ENCODE measurements around the gene FRMPD1.

DNA sequence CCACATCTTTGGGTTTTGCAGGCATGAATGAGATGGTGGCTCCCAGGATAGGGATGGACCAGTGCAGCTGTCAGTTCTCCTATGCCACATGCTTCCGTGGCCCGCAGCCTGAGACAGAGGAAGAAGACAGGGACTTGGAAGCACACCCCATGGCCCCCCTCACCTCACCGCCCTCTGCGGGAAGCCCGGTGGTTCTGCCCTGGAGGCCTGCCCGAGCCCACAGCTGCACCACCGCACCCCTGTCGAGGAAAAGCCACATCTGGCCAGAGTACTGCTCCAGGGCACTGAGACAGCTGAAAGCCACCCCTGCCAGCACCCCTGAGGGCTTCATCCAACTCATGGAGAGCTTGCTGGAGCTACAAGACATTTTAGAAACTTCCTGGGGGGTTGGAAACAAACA, 95.2 kb downstream of the FRMPD1 start:
- TF ChIP-seq, protein P1, sequence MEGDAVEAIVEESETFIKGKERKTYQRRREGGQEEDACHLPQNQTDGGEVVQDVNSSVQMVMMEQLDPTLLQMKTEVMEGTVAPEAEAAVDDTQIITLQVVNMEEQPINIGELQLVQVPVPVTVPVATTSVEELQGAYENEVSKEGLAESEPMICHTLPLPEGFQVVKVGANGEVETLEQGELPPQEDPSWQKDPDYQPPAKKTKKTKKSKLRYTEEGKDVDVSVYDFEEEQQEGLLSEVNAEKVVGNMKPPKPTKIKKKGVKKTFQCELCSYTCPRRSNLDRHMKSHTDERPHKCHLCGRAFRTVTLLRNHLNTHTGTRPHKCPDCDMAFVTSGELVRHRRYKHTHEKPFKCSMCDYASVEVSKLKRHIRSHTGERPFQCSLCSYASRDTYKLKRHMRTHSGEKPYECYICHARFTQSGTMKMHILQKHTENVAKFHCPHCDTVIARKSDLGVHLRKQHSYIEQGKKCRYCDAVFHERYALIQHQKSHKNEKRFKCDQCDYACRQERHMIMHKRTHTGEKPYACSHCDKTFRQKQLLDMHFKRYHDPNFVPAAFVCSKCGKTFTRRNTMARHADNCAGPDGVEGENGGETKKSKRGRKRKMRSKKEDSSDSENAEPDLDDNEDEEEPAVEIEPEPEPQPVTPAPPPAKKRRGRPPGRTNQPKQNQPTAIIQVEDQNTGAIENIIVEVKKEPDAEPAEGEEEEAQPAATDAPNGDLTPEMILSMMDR (IDR thresholded peaks at IDR 0.05; ENCODE audit: insufficient read depth, low read depth, low read length) = no peak
- TF ChIP-seq EZH2 (IDR thresholded peaks at IDR 0.05; ENCODE audit: insufficient read depth, low read length) = no peak
